Fibroblast of the aortic adventitia (primary cell): Measurements from ENCODE around the gene CCDC92. TPM values are rescaled to one million over a fixed set of nuclear protein-coding genes. Genes with fewer than 3 reads are reported as not detected.
"Not testable (repeated sequence)": the region's sequence is repeated elsewhere in the genome, so short reads cannot be mapped to it uniquely, and the experiment has no call there.

Experiments
- DNase-seq: peaks from one replicate; pipeline ENCODE4 v3.0.0-alpha.2; 2010; ENCODE audit warnings: low read depth
- H3K4me3 ChIP-seq: 2 replicates; pipeline ENCODE4 v1.5.1; 2011; ENCODE audit warnings: low read depth, mild to moderate bottlenecking, control low read depth, low read length, moderate library complexity
- total RNA-seq: library from RNA; depleted of rRNA; stranded (reverse); fragments of >200 nt; gene quantifications from 2 replicates; pipeline ENCODE4 v1.2.3, GENCODE V29; 2012; ENCODE audit warnings: low replicate concordance
- TF ChIP-seq, protein P1 (sequence below): IDR thresholded peaks from 2 replicates; pipeline ENCODE4 v1.5.1; 2011; ENCODE audit warnings: mild to moderate bottlenecking, low read length, control low read depth, inconsistent platforms; ENCODE audit not compliant: insufficient read depth

Gene CCDC92
- total RNA-seq, 1 donor = 22.7 TPM

GRCh38 chr12:123912415-123913380 is 59.9 kb downstream of the CCDC92 start:
- TF ChIP-seq, protein P1, sequence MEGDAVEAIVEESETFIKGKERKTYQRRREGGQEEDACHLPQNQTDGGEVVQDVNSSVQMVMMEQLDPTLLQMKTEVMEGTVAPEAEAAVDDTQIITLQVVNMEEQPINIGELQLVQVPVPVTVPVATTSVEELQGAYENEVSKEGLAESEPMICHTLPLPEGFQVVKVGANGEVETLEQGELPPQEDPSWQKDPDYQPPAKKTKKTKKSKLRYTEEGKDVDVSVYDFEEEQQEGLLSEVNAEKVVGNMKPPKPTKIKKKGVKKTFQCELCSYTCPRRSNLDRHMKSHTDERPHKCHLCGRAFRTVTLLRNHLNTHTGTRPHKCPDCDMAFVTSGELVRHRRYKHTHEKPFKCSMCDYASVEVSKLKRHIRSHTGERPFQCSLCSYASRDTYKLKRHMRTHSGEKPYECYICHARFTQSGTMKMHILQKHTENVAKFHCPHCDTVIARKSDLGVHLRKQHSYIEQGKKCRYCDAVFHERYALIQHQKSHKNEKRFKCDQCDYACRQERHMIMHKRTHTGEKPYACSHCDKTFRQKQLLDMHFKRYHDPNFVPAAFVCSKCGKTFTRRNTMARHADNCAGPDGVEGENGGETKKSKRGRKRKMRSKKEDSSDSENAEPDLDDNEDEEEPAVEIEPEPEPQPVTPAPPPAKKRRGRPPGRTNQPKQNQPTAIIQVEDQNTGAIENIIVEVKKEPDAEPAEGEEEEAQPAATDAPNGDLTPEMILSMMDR = no peak
- no peak overlapping the region for H3K4me3 ChIP-seq
- DNase-seq = no peak

GRCh38 chr12:123911672-123912409 is 60.8 kb downstream of the CCDC92 start:
- H3K4me3 ChIP-seq = not testable (repeated sequence)

DNA sequence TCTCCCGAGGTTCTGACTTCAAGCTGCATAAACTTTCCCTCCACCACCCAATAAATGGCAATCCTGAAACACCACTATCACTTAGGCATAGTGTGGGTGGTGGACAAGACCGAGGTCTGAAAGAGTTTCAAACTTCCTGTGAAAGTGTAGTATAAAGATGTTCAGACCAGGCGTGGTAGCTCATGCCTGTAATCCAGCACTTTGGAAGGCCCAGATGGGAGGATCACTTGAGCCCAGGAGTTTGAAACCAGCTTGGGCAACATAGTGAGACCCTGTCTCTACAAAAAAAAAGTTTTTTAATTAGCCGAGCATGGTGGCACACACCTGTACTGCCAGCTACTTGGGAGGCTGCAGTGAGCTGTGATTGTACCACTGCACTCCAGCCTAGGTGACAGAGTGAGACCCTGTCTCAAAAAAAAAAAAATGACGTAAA is 61.9 kb downstream of the CCDC92 start:
- H3K4me3 ChIP-seq = no peak overlapping the region
- TF ChIP-seq, protein P1 = no peak
- DNase-seq = no peak

More at GRCh38 chr12:123911672-123912409, 60.8 kb downstream of the CCDC92 start:
- not testable (repeated sequence) for DNase-seq

GRCh38 chr12:123910057-123910456 is 62.6 kb downstream of the CCDC92 start:
- H3K4me3 ChIP-seq = no peak overlapping the region
- no peak for DNase-seq
- TF ChIP-seq, protein P1 = no peak

DNA sequence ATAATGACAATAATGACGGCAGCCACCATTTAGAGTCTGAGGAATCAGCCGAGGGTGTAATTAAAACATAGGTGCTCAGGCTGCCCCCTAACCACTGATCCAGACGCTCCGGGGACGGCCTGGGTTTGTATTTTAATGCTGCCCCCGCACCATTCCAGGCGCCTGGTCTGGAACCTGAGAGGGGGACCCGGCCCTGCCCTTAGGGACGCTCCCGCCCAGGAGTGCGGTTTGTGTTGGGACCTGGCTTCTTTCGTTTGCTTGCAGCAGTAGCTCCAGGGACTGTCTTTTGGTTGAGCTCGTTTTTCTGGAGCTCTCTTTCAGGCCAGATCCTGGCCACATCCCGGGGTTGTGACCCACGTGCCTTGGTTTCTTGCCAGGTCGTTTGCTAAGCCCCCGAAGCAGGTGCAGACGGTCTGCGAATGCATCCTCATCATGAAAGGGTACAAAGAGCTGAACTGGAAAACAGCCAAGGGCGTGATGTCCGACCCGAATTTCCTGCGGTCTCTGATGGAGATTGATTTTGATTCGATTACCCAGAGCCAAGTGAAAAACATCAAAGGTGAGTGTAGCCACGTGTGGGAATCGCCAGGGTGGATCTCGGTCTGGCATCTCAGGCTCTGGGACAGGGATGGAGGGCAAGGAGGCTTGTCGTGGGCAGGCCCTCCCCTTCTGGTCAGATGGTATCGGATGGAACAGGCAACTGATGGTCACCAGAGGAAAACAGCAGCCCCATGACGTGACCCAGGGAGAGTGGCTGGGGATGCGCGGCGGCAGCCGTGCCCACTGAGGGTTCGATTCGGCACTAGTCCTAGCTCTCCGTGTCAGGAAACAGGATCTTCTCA is 63.5 kb downstream of the CCDC92 start:
- TF ChIP-seq, protein P1 = no peak
- no peak for DNase-seq
- no peak overlapping the region for H3K4me3 ChIP-seq

GRCh38 chr12:123907726-123908476 is 64.7 kb downstream of the CCDC92 start:
- H3K4me3 ChIP-seq = peak overlapping the region; percentile 28
- TF ChIP-seq, protein P1 = no peak
- DNase-seq = peak; percentile 52
